GM19240 (cell line): Measurements from ENCODE around the gene ROR1.

Experiments
- DNase-seq: peaks from one replicate; pipeline ENCODE4 v3.0.0; 2011; ENCODE audit warnings: low spot score; ENCODE audit not compliant: insufficient read length

Gene ROR1

DNA sequence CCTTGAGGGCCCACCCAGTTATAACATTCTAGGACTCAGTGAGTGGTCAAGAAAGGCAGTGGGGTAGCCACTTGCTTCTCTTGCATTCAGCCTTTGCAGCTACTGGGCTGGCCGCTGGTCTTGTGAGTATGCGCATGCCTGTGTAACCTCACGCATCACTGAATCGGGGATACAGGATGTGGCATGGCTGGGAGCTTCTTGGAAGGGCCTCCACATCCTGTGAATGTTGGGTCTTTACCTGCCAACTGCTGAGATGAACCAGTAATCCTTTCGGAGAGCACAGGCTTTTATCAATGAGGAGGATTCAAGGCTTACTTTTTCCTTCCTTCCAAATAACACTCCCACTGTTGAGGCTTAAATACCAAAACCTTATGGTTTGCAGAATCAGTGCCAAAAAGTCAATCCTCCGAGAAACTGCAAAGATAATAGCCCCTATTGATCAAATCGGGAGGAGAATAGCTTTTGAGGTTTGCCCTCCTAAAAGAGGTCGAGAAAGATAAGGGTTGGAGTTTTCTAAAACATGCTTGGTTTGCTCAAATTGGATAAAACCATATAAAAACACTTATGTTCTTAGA lies 230.7 kb downstream of the ROR1 start:
- DNase-seq, result no peak

DNA sequence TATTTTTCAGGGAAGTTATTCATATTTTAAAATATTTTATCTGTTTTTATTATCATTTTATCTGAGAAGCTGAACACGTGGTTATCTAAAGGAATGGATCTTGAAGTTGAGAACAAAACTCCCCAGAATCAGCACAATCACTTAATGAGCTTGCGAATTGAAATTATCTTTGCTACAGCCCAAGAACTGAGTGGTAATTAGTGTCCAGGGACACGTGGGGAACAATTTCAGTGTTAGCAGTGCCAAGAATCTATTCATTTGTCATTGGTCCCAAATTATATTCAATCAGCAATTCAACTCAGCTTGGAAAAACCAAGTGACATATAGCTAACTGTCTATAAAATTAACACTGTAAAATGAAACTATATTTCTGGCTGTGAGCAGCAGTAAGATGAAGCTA lies 232.0 kb downstream of the ROR1 start:
- no peak for DNase-seq

DNA sequence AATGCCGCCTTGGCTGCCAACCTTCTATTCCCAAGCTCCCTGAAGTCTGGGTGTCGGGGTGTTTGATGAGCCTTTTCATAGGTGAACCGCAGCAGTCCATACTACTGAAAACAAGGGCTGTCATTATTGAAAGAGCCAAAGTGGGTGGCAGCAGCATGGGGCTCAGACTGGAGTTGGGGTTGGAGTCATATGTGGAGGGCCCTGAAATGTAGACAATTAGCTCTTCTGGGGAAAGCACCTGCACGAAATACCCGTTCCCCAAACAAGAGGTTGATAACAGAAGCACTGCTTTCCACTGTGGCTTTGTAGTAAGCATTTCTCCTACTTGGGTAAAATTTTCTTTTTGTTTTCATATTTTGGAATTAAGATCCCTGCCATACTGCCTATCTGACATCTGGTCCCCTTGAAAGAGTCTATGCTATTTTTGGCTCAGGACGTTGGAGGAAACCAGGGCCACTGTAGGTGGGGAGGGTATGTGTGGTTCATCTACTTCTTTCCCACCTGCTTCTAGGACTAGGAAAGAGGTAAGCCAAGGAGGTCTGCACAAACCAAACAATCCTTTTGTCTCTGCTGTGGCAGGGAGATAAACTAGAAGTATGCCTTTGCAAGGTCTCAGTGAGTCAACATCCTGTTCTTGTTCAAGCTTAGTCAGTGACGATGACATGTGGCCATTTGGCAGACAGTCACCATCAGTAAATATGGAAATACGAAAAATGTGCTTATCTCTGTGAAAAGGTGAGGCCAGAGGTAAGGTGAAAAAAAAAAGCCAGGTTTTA lies 232.6 kb downstream of the ROR1 start:
- no peak for DNase-seq

- DNase-seq, result no peak
Observed at GRCh38 chr1:64010316-64010715, 236.5 kb downstream of the ROR1 start.

DNA sequence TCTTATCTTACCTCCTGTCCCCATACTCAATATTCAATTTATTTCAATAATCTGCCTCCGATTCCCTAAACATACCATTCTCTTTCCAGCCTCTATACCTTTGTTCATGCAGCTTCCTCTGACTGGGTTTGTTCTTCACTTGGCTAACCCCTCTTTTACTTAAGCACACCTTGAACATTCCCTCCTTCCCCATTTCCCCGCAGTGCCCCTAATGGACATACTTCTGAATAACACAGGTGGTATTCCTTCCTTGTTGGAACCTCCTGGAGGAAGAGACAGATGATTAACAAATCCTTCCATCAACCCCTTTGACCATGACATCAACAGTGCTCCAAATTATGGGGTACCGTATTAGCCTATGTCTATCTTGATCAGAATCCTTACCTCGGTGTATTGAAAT lies 239.6 kb downstream of the ROR1 start:
- no peak for DNase-seq

DNA sequence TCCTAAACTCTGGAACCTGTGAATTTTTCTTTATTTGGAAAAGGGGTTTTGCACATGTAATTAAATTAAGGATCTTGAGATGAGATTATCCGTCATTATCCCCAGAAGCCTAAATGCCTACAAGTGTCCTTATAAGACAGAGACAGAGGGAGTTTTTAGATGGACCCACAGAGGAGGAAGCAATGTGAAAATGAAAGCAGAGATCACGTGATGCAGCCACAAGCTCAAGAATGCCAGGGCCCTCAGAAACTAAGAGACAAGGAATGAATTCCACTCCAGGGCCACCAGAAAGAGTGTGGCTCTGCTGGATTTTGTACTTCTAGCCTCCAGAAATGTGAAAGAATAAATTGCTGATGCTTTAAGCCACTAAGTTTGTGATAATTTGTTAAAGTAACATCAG lies 246.0 kb downstream of the ROR1 start:
- DNase-seq, result no peak

DNA sequence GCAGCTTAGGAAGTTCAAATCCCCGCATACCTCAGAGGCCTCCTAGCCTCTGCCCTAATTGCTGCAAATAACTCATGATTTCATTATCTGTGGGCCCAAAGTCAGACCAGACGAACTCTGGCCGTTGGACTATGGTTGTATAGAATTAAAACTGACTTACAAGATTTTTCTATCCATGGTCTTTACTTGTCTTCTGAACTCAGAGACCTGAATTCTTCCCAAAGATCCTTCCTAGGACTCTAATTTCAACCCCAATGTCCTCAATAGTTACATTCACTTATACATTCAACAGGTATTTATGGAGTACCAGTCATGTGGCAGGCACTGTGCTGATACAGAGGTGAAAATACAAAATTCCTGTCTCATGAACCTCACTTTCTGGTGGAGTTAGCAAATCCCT lies 247.2 kb downstream of the ROR1 start:
- no peak for DNase-seq

DNA sequence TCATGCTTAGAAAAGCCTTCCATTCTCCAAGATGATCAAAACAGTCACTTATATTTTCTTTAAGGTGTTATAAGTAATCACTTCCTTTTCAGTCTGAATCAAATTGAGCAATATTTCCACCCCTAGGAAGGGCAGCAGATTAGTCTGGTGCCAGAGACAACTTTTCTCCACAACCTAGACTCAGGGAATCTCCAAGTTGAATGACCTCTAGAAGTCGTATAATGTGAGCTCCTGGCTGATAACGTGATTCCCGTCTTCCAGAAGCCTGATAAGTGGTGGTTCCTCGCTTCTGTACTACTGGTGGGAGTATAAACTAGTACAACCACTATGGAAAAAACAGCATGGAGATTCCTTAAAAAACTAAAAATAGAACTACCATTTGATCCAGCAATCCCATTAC lies 251.2 kb downstream of the ROR1 start:
- no peak for DNase-seq

GRCh38 chr1:64029037-64029436 lies 255.2 kb downstream of the ROR1 start:
- no peak for DNase-seq

DNA sequence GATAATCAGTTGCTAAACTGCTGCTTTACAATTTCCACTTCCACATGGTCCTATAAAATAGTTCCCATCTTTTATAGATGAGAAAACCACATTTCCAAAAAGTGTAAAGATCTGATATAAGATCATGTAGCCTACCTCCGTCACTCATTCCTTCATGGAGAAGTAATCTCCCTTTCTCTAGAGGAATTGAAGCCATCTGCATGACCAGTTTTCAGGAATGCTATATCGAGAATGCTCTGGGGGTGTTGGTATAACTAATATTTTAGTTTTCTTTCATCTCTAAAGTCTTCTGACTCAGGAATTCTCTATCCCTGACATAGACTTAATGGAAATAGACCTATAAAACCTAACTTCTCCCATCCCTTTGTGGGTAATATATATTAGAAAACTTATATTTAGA lies 256.6 kb downstream of the ROR1 start:
- no peak for DNase-seq

- DNase-seq, result no peak
Observed at GRCh38 chr1:64031236-64031635, 257.4 kb downstream of the ROR1 start.

DNA sequence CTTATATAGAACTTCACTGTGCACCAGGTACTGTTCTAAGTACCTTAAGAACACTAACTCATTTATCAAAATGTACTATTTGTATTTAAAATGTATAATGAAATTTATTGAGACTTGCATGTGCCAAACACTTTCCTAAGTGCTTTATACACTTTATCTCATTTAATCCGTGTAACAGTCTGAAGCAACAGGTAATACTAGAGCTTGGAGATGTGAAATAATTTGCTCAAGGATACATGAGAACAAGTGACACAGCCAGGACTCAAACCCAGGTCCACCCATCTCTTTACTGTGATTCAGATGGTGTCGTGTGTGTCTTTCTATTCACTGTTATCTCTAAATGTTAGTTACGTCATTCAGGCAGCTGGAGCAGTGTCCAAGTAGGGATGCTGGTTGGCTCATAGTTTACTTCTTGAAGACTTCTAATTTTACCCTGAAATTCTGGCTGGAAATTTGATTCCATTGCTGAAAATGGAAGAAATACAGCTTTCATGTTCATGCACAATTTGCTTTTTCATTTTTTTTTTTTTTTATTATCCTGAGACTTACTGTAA lies 259.9 kb downstream of the ROR1 start:
- no peak for DNase-seq

DNA sequence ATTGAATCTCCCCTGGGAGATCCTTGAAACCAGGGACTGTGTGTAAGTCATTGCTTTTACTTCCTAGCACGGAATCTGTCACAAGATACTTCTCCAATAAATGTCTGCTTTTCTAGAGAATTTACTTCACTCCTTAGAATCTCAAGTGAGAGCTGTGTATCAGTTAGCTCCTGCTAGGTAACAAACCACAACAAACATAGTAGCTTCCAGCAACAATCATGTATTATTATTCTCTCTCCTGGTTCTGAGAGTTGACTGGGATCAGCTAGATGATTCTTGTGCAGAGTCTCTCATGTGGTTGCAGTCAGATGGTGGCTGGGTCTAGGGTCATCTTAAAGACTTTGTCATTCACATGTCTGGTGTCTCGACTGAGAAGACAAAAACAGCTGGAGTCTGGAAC lies 262.7 kb downstream of the ROR1 start:
- no peak for DNase-seq

DNA sequence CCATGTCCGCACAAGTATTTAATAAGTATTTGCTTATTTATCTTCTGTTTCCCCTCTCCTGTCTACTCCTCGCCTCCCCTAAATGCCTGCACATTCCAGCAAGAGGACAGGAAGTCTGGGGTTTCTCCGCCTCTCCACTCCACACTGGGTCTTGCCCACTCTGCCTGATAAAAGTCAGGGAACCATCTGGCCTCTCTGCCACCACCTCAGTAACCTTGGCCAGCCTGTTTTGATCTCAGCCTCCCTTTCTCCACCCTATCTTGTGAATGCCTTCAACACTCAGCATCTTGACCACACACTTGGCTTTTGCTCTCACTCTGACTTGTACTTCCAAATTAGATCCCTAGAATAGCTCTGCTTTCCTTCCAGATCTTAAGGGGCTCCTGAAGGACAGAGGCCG lies 264.3 kb downstream of the ROR1 start:
- DNase-seq, result no peak

DNA sequence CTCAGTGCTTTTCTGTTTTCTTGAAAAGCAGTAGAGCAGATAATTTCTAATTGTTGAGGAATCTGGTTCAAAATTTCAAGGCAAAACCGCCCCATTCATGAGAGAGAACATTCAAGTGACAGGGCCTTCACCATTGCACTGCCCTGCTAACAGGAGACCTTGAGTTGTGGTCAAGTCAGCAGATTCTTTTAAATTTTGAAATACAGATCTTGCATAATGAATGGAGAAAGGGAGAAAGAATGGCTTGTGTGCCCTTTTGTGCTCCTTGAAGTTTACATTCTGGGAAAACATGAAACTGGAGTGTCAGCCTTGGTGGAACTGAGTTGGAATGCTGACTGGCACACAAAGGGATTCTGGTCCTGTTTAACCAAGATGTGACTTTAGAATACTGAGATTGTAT lies 265.1 kb downstream of the ROR1 start:
- no peak for DNase-seq

GRCh38 chr1:64039390-64039926 lies 265.6 kb downstream of the ROR1 start:
- DNase-seq, result no peak

DNA sequence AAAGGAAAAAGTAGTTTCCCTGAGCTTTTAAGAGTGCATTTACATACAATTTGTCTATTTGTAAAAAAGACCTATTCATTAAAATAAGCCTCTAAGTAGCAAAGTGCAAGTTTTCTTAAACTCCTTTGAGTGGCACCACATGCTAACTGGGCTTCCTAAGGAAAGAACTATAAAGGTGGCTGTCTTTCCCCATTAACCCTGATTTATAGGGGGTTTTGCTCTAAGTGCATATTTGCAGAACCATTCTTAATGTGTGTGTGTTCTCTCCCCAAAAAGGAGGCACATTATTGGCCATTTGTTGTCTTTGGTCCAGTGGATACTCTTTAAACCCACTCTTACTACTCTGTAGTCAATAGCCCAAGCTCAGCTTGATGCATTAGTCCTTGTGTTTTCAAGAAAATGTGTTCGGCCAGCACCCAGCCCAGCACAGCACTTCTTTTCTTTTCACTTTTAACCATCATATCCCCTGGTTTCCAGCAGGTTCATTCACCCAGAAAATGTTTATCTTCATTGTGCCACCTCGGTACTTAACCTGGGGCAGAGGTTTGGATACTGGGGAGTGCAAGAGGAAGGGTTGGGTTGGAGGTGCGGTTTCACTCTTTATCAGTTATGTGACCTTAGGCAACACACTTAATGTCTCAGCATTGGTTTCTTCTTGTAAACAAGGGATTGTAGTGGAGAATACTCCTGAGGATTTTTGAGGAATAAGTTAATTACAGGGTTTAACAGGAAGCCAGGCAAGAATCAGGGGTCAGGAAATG lies 267.7 kb downstream of the ROR1 start:
- no peak for DNase-seq

GRCh38 chr1:64042331-64043100 lies 268.7 kb downstream of the ROR1 start:
- no peak for DNase-seq

DNA sequence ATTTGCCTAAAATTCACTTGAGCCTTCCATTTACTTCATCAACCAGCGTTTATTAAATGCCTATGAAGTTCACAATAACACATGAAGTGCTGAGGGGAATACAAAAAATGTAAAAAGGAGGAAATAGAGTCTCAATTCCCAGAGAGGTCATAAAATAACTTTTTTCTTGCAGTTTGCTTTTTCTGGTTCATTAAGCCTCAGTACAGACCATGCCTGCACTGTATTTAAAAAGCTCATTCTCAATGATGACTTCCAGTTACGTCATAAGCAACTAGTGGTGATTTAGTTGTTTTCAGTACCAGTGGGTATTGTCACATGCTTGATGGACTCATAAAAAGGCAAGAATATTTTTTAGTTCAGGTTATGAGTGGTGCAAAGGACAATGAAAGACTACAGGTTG lies 269.5 kb downstream of the ROR1 start:
- DNase-seq, result no peak

GRCh38 chr1:64043976-64044375 lies 270.2 kb downstream of the ROR1 start:
- DNase-seq, result no peak

DNA sequence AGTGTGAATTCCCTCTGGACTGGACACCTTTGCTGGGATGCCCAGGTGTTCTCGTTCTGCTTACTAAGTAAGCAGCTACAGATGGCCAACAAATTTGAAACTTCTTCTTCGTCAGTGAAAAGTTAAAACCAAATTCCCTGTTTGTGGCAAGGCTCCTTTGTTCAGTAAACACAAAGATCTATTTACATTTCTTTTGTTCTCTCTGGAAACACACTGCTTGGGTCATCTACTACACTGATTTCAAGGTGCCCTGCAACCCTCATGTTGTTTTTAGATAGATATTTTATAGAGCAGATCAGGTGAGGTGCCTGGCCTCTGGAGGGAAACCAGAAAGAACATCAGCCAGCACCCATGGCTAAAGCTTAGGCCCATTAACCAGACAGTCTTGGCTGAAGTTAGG lies 272.4 kb downstream of the ROR1 start:
- DNase-seq, result no peak
